H1 (cell line): Measurements from ENCODE around the gene ACTR5.

Experiments used
- BACH1 ChIP-seq: IDR thresholded peaks from 2 replicates; pipeline ENCODE4 v1.6.1; 2012; ENCODE audit warnings: low read length, improper control_type of control experiment
- CBX5 ChIP-seq: fragments of 300-800, 300-1000 bp; sonication (generic); IDR thresholded peaks from 2 replicates; pipeline ENCODE4 v1.7.1; 2016; ENCODE audit warnings: antibody characterized with exemption, low read length, low read depth
- EP300 ChIP-seq, 2 experiments: IDR thresholded peaks; 1 replicate in 1 of 2; 2 replicates in 1 of 2; pipeline ENCODE4 v1.6.1; 2011 to 2012; ENCODE audit warnings: low read depth in 2 of 2, low read length in 2 of 2, mild to moderate bottlenecking in 2 of 2, borderline replicate concordance in 1 of 2, inconsistent platforms in 1 of 2, moderate library complexity in 1 of 2
- HDAC2 ChIP-seq, 2 experiments: fragments of 300-600 bp in 1 of 2; sonication (generic) in 1 of 2; IDR thresholded peaks; 2 replicates each; pipeline ENCODE4 v1.6.1; 2011 to 2012; ENCODE audit warnings: low read depth in 2 of 2, low read length in 2 of 2, mild to moderate bottlenecking in 2 of 2, moderate library complexity in 2 of 2, borderline replicate concordance in 1 of 2, inconsistent platforms in 1 of 2
- POLR2A ChIP-seq, 2 experiments: IDR thresholded peaks; 1 replicate in 1 of 2; 2 replicates in 1 of 2; pipeline ENCODE4 v1.6.1; 2011; ENCODE audit warnings: low read depth in 2 of 2, low read length in 2 of 2, mild to moderate bottlenecking in 2 of 2; ENCODE audit errors: control extremely low read depth in 1 of 2
- RAD21 ChIP-seq, 2 experiments: IDR thresholded peaks in 1 of 2; conservative IDR thresholded peaks in 1 of 2; 2 replicates each; pipeline ENCODE4 v1.6.1; 2011; ENCODE audit warnings: low read depth in 2 of 2, low read length in 2 of 2, improper control_type of control experiment in 1 of 2, inconsistent platforms in 1 of 2, mild to moderate bottlenecking in 1 of 2, moderate library complexity in 1 of 2
- SIN3A ChIP-seq, 2 experiments: IDR thresholded peaks in 1 of 2; conservative IDR thresholded peaks in 1 of 2; 2 replicates each; pipeline ENCODE4 v1.6.1; 2011 to 2012; ENCODE audit warnings: low read length in 2 of 2, improper control_type of control experiment in 1 of 2, low read depth in 1 of 2, mild to moderate bottlenecking in 1 of 2
- TAF1 ChIP-seq: IDR thresholded peaks from 2 replicates; pipeline ENCODE4 v1.6.1; 2011; ENCODE audit warnings: mild to moderate bottlenecking, low read depth, low read length
- ZNF274 ChIP-seq: IDR thresholded peaks from 2 replicates; pipeline ENCODE4 v1.7.0; 2012; ENCODE audit warnings: low read length, borderline replicate concordance; ENCODE audit errors: extremely low read depth
- TF ChIP-seq, protein P1 (sequence below), 3 experiments: IDR thresholded peaks; 1 replicate in 2 of 3; 2 replicates in 1 of 3; pipeline versions ENCODE4 v1.5.1 to v1.6.1; 2011; ENCODE audit warnings: low read length in 3 of 3, mild to moderate bottlenecking in 3 of 3, inconsistent platforms in 2 of 3, low read depth in 1 of 3, moderate library complexity in 1 of 3; ENCODE audit not compliant: insufficient read depth in 1 of 3; ENCODE audit errors: control extremely low read depth in 1 of 3
- TF ChIP-seq, protein P2 (sequence below): IDR thresholded peaks from 2 replicates; pipeline ENCODE4 v1.6.1; 2012; ENCODE audit warnings: low read length, inconsistent platforms

DNA sequence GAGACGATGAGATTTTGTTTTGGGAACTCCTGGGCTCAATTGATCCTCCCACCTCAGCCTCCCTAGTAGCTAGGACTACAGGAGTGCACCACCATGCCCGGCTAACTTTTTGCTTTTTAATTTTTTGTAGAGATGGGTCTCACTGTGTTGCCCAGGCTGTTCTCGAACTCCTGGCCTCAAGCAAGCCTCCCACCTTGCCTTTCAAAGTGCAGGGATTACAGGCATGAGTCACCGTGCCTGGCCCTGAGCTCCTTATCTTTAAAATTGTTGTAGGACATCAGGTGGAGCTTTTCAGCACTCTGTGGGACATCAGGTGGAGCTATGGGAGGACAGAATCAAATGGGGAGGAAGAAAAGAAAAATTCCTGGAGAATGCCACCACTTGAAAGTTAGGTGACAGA is 12.7 kb downstream of the ACTR5 start:
- TF ChIP-seq, protein P1, sequence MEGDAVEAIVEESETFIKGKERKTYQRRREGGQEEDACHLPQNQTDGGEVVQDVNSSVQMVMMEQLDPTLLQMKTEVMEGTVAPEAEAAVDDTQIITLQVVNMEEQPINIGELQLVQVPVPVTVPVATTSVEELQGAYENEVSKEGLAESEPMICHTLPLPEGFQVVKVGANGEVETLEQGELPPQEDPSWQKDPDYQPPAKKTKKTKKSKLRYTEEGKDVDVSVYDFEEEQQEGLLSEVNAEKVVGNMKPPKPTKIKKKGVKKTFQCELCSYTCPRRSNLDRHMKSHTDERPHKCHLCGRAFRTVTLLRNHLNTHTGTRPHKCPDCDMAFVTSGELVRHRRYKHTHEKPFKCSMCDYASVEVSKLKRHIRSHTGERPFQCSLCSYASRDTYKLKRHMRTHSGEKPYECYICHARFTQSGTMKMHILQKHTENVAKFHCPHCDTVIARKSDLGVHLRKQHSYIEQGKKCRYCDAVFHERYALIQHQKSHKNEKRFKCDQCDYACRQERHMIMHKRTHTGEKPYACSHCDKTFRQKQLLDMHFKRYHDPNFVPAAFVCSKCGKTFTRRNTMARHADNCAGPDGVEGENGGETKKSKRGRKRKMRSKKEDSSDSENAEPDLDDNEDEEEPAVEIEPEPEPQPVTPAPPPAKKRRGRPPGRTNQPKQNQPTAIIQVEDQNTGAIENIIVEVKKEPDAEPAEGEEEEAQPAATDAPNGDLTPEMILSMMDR (IDR thresholded peaks at IDR 0.05; ENCODE audit: control extremely low read depth in 1 of 3, insufficient read depth in 1 of 3, low read depth in 1 of 3, low read length in 3 of 3): no peak
- no peak for TF ChIP-seq CBX5
- no peak for TF ChIP-seq POLR2A (IDR thresholded peaks at IDR 0.05; ENCODE audit: control extremely low read depth in 1 of 2, low read depth in 2 of 2, low read length in 2 of 2)
- TF ChIP-seq RAD21 (IDR thresholded peaks at IDR 0.05 in 1 of 2, conservative IDR thresholded peaks at IDR 0.05 in 1 of 2; ENCODE audit: low read depth in 2 of 2, low read length in 2 of 2): no peak
- no peak for TF ChIP-seq HDAC2 (IDR thresholded peaks at IDR 0.05; ENCODE audit: borderline replicate concordance in 1 of 2, low read depth in 2 of 2, low read length in 2 of 2)
- TF ChIP-seq, protein P2, sequence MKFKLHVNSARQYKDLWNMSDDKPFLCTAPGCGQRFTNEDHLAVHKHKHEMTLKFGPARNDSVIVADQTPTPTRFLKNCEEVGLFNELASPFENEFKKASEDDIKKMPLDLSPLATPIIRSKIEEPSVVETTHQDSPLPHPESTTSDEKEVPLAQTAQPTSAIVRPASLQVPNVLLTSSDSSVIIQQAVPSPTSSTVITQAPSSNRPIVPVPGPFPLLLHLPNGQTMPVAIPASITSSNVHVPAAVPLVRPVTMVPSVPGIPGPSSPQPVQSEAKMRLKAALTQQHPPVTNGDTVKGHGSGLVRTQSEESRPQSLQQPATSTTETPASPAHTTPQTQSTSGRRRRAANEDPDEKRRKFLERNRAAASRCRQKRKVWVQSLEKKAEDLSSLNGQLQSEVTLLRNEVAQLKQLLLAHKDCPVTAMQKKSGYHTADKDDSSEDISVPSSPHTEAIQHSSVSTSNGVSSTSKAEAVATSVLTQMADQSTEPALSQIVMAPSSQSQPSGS: no peak
- no peak for TF ChIP-seq ZNF274
- TF ChIP-seq SIN3A (conservative IDR thresholded peaks at IDR 0.05 in 1 of 2, IDR thresholded peaks at IDR 0.05 in 1 of 2; ENCODE audit: low read depth in 1 of 2, low read length in 2 of 2): no peak
- no peak for TF ChIP-seq EP300 (IDR thresholded peaks at IDR 0.05; ENCODE audit: borderline replicate concordance in 1 of 2, low read depth in 2 of 2, low read length in 2 of 2)
- TF ChIP-seq BACH1: no peak
- no peak for TF ChIP-seq TAF1
